Activated CD4-positive, alpha-beta T cell treated with anti-CD3 and anti-CD28 coated beads, Interleukin-2, amount 10 ng/mL, durations not matched to agents 7 days and 5 days (primary cell): ENCODE measurements around the gene SEC14L3. TPM values are rescaled to one million over a fixed set of nuclear protein-coding genes. Genes with fewer than 3 reads are reported as not detected.
"Not testable (repeated sequence)": the region's sequence is repeated elsewhere in the genome, so short reads cannot be mapped to it uniquely, and the experiment has no call there.

Experiments used
- CTCF ChIA-PET: fragments of 350-600 bp; sonication (Branson Sonifier 250); formaldehyde crosslinking; loops from one replicate; lab custom pipeline; 2021; ENCODE audit warnings: antibody characterized with exemption; lab: Charles Lee
- POLR2A ChIA-PET: fragments of 350-600 bp; sonication (Branson Sonifier 250); formaldehyde crosslinking; loops from one replicate; lab custom pipeline; 2021; ENCODE audit warnings: antibody characterized with exemption; lab: Charles Lee
- DNase-seq: peaks from one replicate; pipeline ENCODE4 v3.0.0-alpha.2; 2020
- H3K27ac Mint-ChIP-seq: one replicate; pipeline ENCODE4 v1.8.0; 2021; ENCODE audit warnings: mild to moderate bottlenecking, moderate library complexity, mixed read lengths
- H3K27me3 Mint-ChIP-seq: one replicate; pipeline ENCODE4 v1.8.0; 2021; ENCODE audit warnings: mixed read lengths
- H3K36me3 Mint-ChIP-seq: one replicate; pipeline ENCODE4 v1.8.0; 2021; ENCODE audit warnings: low read depth, mixed read lengths
- H3K4me1 Mint-ChIP-seq: one replicate; pipeline ENCODE4 v1.8.0; 2021; ENCODE audit warnings: mixed read lengths
- H3K4me3 Mint-ChIP-seq: one replicate; pipeline ENCODE4 v1.8.0; 2021; ENCODE audit warnings: mild to moderate bottlenecking, moderate library complexity, mixed read lengths
- H3K9me3 Mint-ChIP-seq: one replicate; pipeline ENCODE4 v1.8.0; 2021; ENCODE audit warnings: mixed read lengths
- total RNA-seq, 2 experiments: library from RNA; stranded (reverse); gene quantifications; one replicate each; pipeline ENCODE4 v1.2.3, GENCODE V29; 2021

The SEC14L3 gene
- total RNA-seq, 2 experiments from 2014 or later = not detected

GRCh38 chr22:30453731-30454510 is 17.9 kb downstream of the SEC14L3 start:
- DNase-seq = peak; percentile 42
- POLR2A ChIA-PET = no interaction called here
- Mint-ChIP-seq H3K36me3 (no peaks in the 10 kb centered on the region), H3K27ac (peak overlapping the region; percentile 16), H3K27me3 (peaks cover 4% of the 10 kb centered on the region), H3K4me3 (no peak overlapping the region), H3K9me3 (no peaks in the 10 kb centered on the region), H3K4me1 (peaks cover under 1% of the 10 kb centered on the region)
- CTCF ChIA-PET = interaction anchor here (1.4 kb wide), 1 partner anchor 9 kb away, joined by 3 read pairs; no protein-coding TSS in a partner anchor

- POLR2A ChIA-PET = no interaction called here
- no peak for DNase-seq
- Mint-ChIP-seq H3K27me3 (peaks cover 4% of the 10 kb centered on the region), H3K4me3 (no peak overlapping the region), H3K27ac (no peak overlapping the region), H3K9me3 (no peaks in the 10 kb centered on the region), H3K36me3 (no peaks in the 10 kb centered on the region), H3K4me1 (no peaks in the 10 kb centered on the region)
- CTCF ChIA-PET = interaction anchor here (0.8 to 1.4 kb wide), 2 partner anchors 8 to 10 kb away, joined by 3 to 4 read pairs; no protein-coding TSS in a partner anchor
These were observed 19.0 kb downstream of the SEC14L3 start for GRCh38 chr22:30452861-30453260.

- H3K36me3 Mint-ChIP-seq, H3K27me3 Mint-ChIP-seq, H3K4me1 Mint-ChIP-seq, H3K27ac Mint-ChIP-seq, H3K9me3 Mint-ChIP-seq, DNase-seq, POLR2A ChIA-PET, H3K4me3 Mint-ChIP-seq, CTCF ChIA-PET: not testable (repeated sequence)
These were observed 20.3 kb downstream of the SEC14L3 start for GRCh38 chr22:30451488-30451887.

- CTCF ChIA-PET = interaction anchor here (0.7 to 1.3 kb wide), 3 partner anchors 21 to 290 kb away, joined by 3 to 6 read pairs (median 3); partner anchors contain the start of gene MTFP1
- Mint-ChIP-seq H3K27ac (no peak overlapping the region), H3K36me3 (no peaks in the 10 kb centered on the region), H3K4me3 (no peak overlapping the region), H3K27me3 (peaks cover 12% of the 10 kb centered on the region), H3K9me3 (peaks cover 2% of the 10 kb centered on the region), H3K4me1 (peaks cover 14% of the 10 kb centered on the region)
- DNase-seq = no peak
- POLR2A ChIA-PET = no interaction called here
These were observed 24.2 kb downstream of the SEC14L3 start for GRCh38 chr22:30447656-30448055.

GRCh38 chr22:30445438-30446145 is 26.2 kb downstream of the SEC14L3 start:
- no peaks in the 10 kb centered on the region for H3K36me3 Mint-ChIP-seq
- DNase-seq = no peak
- peaks cover 26% of the 10 kb centered on the region for H3K4me1 Mint-ChIP-seq
- no peak overlapping the region for H3K4me3 Mint-ChIP-seq
- ChIA-PET POLR2A (no interaction called here), CTCF (interaction anchor here (1.0 to 2.9 kb wide), 8 partner anchors 8 to 58 kb away, joined by 3 to 17 read pairs (median 4); partner anchors contain the start of gene RNF215)
- peaks cover 19% of the 10 kb centered on the region for H3K27me3 Mint-ChIP-seq
- peaks cover 6% of the 10 kb centered on the region for H3K9me3 Mint-ChIP-seq
- no peak overlapping the region for H3K27ac Mint-ChIP-seq

- peak; percentile 62 for DNase-seq
- ChIA-PET POLR2A (no interaction called here), CTCF (interaction anchor here (0.5 to 2.9 kb wide), 8 partner anchors 9 to 447 kb away, joined by 3 to 17 read pairs (median 3); partner anchors contain the start of gene RNF215)
- no peaks in the 10 kb centered on the region for H3K36me3 Mint-ChIP-seq
- H3K27ac Mint-ChIP-seq = no peak overlapping the region
- peak overlapping the region; percentile 13 for H3K4me3 Mint-ChIP-seq
- H3K4me1 Mint-ChIP-seq = peaks cover 26% of the 10 kb centered on the region
- H3K9me3 Mint-ChIP-seq = peaks cover 6% of the 10 kb centered on the region
- peaks cover 24% of the 10 kb centered on the region for H3K27me3 Mint-ChIP-seq
These were observed 27.0 kb downstream of the SEC14L3 start for GRCh38 chr22:30444632-30445437.

GRCh38 chr22:30441088-30441487 is 30.7 kb downstream of the SEC14L3 start:
- POLR2A ChIA-PET = no interaction called here
- Mint-ChIP-seq H3K27me3 (peaks cover 24% of the 10 kb centered on the region), H3K4me3 (no peak overlapping the region)

GRCh38 chr22:30439836-30440235 is 32.0 kb downstream of the SEC14L3 start:
- H3K27ac Mint-ChIP-seq = no peak overlapping the region
- ChIA-PET POLR2A (interaction anchor here (0.5 kb wide), 1 partner anchor 15 kb away, joined by 4 read pairs; no protein-coding TSS in a partner anchor), CTCF (interaction anchor here (0.6 to 11.3 kb wide), 3 partner anchors 15 to 762 kb away, joined by 3 to 91 read pairs (median 3); partner anchors contain the start of gene MTFP1)
- peaks cover 10% of the 10 kb centered on the region for H3K36me3 Mint-ChIP-seq
- H3K4me1 Mint-ChIP-seq = peaks cover 35% of the 10 kb centered on the region
- H3K27me3 Mint-ChIP-seq = peaks cover 20% of the 10 kb centered on the region
- H3K4me3 Mint-ChIP-seq = no peak overlapping the region
- H3K9me3 Mint-ChIP-seq = peaks cover 12% of the 10 kb centered on the region
- no peak for DNase-seq

More at GRCh38 chr22:30441088-30441487, 30.7 kb downstream of the SEC14L3 start:
- Mint-ChIP-seq H3K36me3 (no peaks in the 10 kb centered on the region), H3K27ac (peak overlapping the region; percentile 2), H3K4me1 (peaks cover 28% of the 10 kb centered on the region), H3K9me3 (peaks cover 6% of the 10 kb centered on the region)
- no peak for DNase-seq
- CTCF ChIA-PET = interaction anchor here (1.7 to 11.3 kb wide), 2 partner anchors 10 to 16 kb away, joined by 5 to 91 read pairs; partner anchors contain the start of gene MTFP1

- POLR2A ChIA-PET = no interaction called here
These were observed 32.6 kb downstream of the SEC14L3 start for GRCh38 chr22:30439226-30439625.

GRCh38 chr22:30438559-30438958 is 33.3 kb downstream of the SEC14L3 start:
- Mint-ChIP-seq H3K27ac (no peak overlapping the region), H3K9me3 (peaks cover 12% of the 10 kb centered on the region), H3K4me1 (peaks cover 42% of the 10 kb centered on the region), H3K27me3 (peaks cover 20% of the 10 kb centered on the region), H3K36me3 (peaks cover 15% of the 10 kb centered on the region), H3K4me3 (no peak overlapping the region)
- no peak for DNase-seq
- ChIA-PET POLR2A (no interaction called here), CTCF (interaction anchor here (1.2 to 11.3 kb wide), 2 partner anchors 14 to 48 kb away, joined by 4 to 91 read pairs; partner anchors contain the start of gene MTFP1)

More at GRCh38 chr22:30439226-30439625, 32.6 kb downstream of the SEC14L3 start:
- DNase-seq = no peak
- peaks cover 15% of the 10 kb centered on the region for H3K36me3 Mint-ChIP-seq
- CTCF ChIA-PET = interaction anchor here (1.2 to 11.3 kb wide), 2 partner anchors 14 to 49 kb away, joined by 4 to 91 read pairs; partner anchors contain the start of gene MTFP1
- no peak overlapping the region for H3K4me3 Mint-ChIP-seq
- peaks cover 12% of the 10 kb centered on the region for H3K9me3 Mint-ChIP-seq
- peaks cover 39% of the 10 kb centered on the region for H3K4me1 Mint-ChIP-seq
- H3K27me3 Mint-ChIP-seq = peaks cover 20% of the 10 kb centered on the region
- no peak overlapping the region for H3K27ac Mint-ChIP-seq

GRCh38 chr22:30436196-30436595 is 35.6 kb downstream of the SEC14L3 start:
- DNase-seq = no peak
- ChIA-PET CTCF (interaction anchor here (0.5 to 11.3 kb wide), 6 partner anchors 9 to 210 kb away, joined by 3 to 91 read pairs (median 6); partner anchors contain the start of genes MTFP1 and SEC14L2), POLR2A (no interaction called here)
- peaks cover 13% of the 10 kb centered on the region for H3K27me3 Mint-ChIP-seq
- peak overlapping the region; percentile 69 for H3K4me3 Mint-ChIP-seq
- H3K9me3 Mint-ChIP-seq = peaks cover 7% of the 10 kb centered on the region
- H3K4me1 Mint-ChIP-seq = peaks cover 25% of the 10 kb centered on the region
- peaks cover 15% of the 10 kb centered on the region for H3K36me3 Mint-ChIP-seq
- peak overlapping the region; percentile 96 for H3K27ac Mint-ChIP-seq
